Colonic mucosa (tissue), 4 donors: ENCODE measurements around the gene DOCK2. TPM values are rescaled to one million over a fixed set of nuclear protein-coding genes. Genes with fewer than 3 reads are reported as not detected.
"Not testable (repeated sequence)": the region's sequence is repeated elsewhere in the genome, so short reads cannot be mapped to it uniquely, and the experiment has no call there.

Source experiments
- DNase-seq: peaks from one replicate; pipeline ENCODE4 v3.0.0-alpha.2; 2020
- H3K27ac ChIP-seq: fragments of 200-600 bp; one replicate; pipeline ENCODE4 v1.8.0; 2021
- H3K27me3 ChIP-seq: fragments of 200-600 bp; one replicate; pipeline ENCODE4 v1.8.0; 2021
- H3K36me3 ChIP-seq: fragments of 200-600 bp; one replicate; pipeline ENCODE4 v1.8.0; 2021
- H3K4me1 ChIP-seq: fragments of 200-600 bp; one replicate; pipeline ENCODE4 v1.8.0; 2021; ENCODE audit warnings: mild to moderate bottlenecking
- H3K4me3 ChIP-seq: fragments of 200-600 bp; one replicate; pipeline ENCODE4 v1.8.0; 2021
- H3K9ac ChIP-seq, 2 donors: one replicate each; pipeline ENCODE4 v1.7.0; 2013; ENCODE audit warnings: control low read depth in 2 of 2, low read depth in 2 of 2, low read length in 2 of 2
- H3K9me3 ChIP-seq: fragments of 200-600 bp; one replicate; pipeline ENCODE4 v1.8.0; 2021
- CTCF ChIP-seq: fragments of 200-600 bp; IDR thresholded peaks from one replicate; pipeline ENCODE4 v1.8.0; 2022; ENCODE audit warnings: antibody characterized with exemption, mild to moderate bottlenecking
- intact Hi-C: fragments of 100-400 bp; cut with DNase I; formaldehyde crosslinking; loops from one replicate; pipeline ENCODE4 v1.14.1; 2022
- total RNA-seq, 2 donors: library from RNA; stranded (reverse); fragmentation: NEBNext Ultra II Directional in 1 of 2; extraction: Animal tissue kit (Norgen Biotek cat#: 25700) in 1 of 2; gene quantifications; one replicate each; pipeline ENCODE4 v1.2.1, GENCODE V29; 2021
- donor health status: healthy.
- donor health status: DM: no; HTN: no; CAD: no.
- donor health status: DM: no; HTN: no; CAD: no.

The DOCK2 gene
- total RNA-seq, 2 donors from 2014 or later, result 4.8 to 6.0 TPM

- no peak overlapping the region for H3K4me3 ChIP-seq
- no peaks in the 10 kb centered on the region for H3K27me3 ChIP-seq
- H3K36me3 ChIP-seq, result no peaks in the 10 kb centered on the region
- H3K27ac ChIP-seq, result no peak overlapping the region
- H3K9me3 ChIP-seq, result no peaks in the 10 kb centered on the region
- no peaks in the 10 kb centered on the region for H3K4me1 ChIP-seq
- no peak for DNase-seq
- intact Hi-C loops, result no loop called here
- no peak for TF ChIP-seq CTCF
- no peak overlapping the region for H3K9ac ChIP-seq
These were observed 190.7 kb downstream of the DOCK2 start for GRCh38 chr5:169827769-169828168.

- Histone ChIP-seq H3K9ac (no peak overlapping the region), H3K4me1 (no peaks in the 10 kb centered on the region), H3K9me3 (no peaks in the 10 kb centered on the region), H3K27me3 (no peaks in the 10 kb centered on the region), H3K4me3 (no peak overlapping the region), H3K36me3 (no peaks in the 10 kb centered on the region), H3K27ac (no peak overlapping the region)
- no peak for TF ChIP-seq CTCF
- intact Hi-C loops, result no loop called here
- DNase-seq, result no peak
These were observed 191.3 kb downstream of the DOCK2 start for GRCh38 chr5:169828385-169828784.

GRCh38 chr5:169831331-169831730, 194.3 kb downstream of the DOCK2 start:
- Histone ChIP-seq H3K36me3 (no peaks in the 10 kb centered on the region), H3K4me1 (no peaks in the 10 kb centered on the region), H3K27me3 (no peaks in the 10 kb centered on the region), H3K9me3 (no peaks in the 10 kb centered on the region), H3K27ac (no peak overlapping the region), H3K9ac (no peak overlapping the region), H3K4me3 (no peak overlapping the region)
- no peak for TF ChIP-seq CTCF
- no peak for DNase-seq
- intact Hi-C loops, result no loop called here

GRCh38 chr5:169832304-169832703, 195.2 kb downstream of the DOCK2 start:
- H3K36me3 ChIP-seq, result no peaks in the 10 kb centered on the region
- no peaks in the 10 kb centered on the region for H3K27me3 ChIP-seq
- H3K9me3 ChIP-seq, result no peaks in the 10 kb centered on the region
- TF ChIP-seq CTCF, result no peak
- no peak overlapping the region for H3K4me3 ChIP-seq
- H3K27ac ChIP-seq, result no peak overlapping the region
- no peak for DNase-seq
- intact Hi-C loops, result no loop called here
- H3K9ac ChIP-seq, result no peak overlapping the region
- no peaks in the 10 kb centered on the region for H3K4me1 ChIP-seq

- TF ChIP-seq CTCF, result no peak
- Histone ChIP-seq H3K27ac (no peak overlapping the region), H3K4me3 (no peak overlapping the region), H3K4me1 (no peaks in the 10 kb centered on the region), H3K9me3 (no peaks in the 10 kb centered on the region), H3K27me3 (no peaks in the 10 kb centered on the region), H3K36me3 (no peaks in the 10 kb centered on the region), H3K9ac (no peak overlapping the region)
- intact Hi-C loops, result no loop called here
- DNase-seq, result no peak
These were observed 195.8 kb downstream of the DOCK2 start for GRCh38 chr5:169832845-169833244.

- H3K9me3 ChIP-seq, H3K36me3 ChIP-seq, intact Hi-C loops, H3K27me3 ChIP-seq, H3K4me1 ChIP-seq, H3K27ac ChIP-seq, DNase-seq, H3K4me3 ChIP-seq, H3K9ac ChIP-seq: not testable (repeated sequence)
These were observed 196.7 kb downstream of the DOCK2 start for GRCh38 chr5:169833681-169834292.

- H3K4me1 ChIP-seq, H3K9me3 ChIP-seq, H3K27me3 ChIP-seq, H3K36me3 ChIP-seq, H3K9ac ChIP-seq, H3K27ac ChIP-seq, H3K4me3 ChIP-seq, DNase-seq, intact Hi-C loops: not testable (repeated sequence)
These were observed 197.5 kb downstream of the DOCK2 start for GRCh38 chr5:169834540-169834939.
